Lung (tissue), 12 donors: ENCODE results near the gene C22orf31. TPM values are rescaled to one million over a fixed set of nuclear protein-coding genes. Genes with fewer than 3 reads are reported as not detected.

ENCODE experiments used
- ATAC-seq: fragments of 200-7000 bp; cut with Tn5 transposase; one replicate; pipeline ENCODE4 v1.9.1; 2020; ENCODE audit warnings: moderate number of reproducible peaks; ENCODE audit not compliant: insufficient read depth, low FRiP score
- DNase-seq, 3 donors: peaks; one replicate each; pipeline ENCODE4 v3.0.0-alpha.2; 2013 to 2017
- H3K27ac ChIP-seq, 2 donors: one replicate each; pipeline ENCODE4 v1.5.1; 2013; ENCODE audit warnings: mild to moderate bottlenecking in 2 of 2, moderate library complexity in 2 of 2, control low read depth in 1 of 2, inconsistent platforms in 1 of 2, low read depth in 1 of 2, low read length in 1 of 2
- H3K27me3 ChIP-seq, 3 donors: one replicate each; pipeline ENCODE4 v1.5.1; 2013; ENCODE audit warnings: low read length in 2 of 3; ENCODE audit not compliant: control insufficient read depth in 3 of 3, insufficient read depth in 3 of 3
- H3K36me3 ChIP-seq, 4 donors: one replicate each; pipeline ENCODE4 v1.5.1; 2013; ENCODE audit warnings: low read length in 4 of 4, mild to moderate bottlenecking in 1 of 4, moderate library complexity in 1 of 4; ENCODE audit not compliant: control insufficient read depth in 4 of 4, insufficient read depth in 4 of 4
- H3K4me1 ChIP-seq, 5 donors: one replicate each; pipeline ENCODE4 v1.5.1; 2013; ENCODE audit warnings: low read length in 5 of 5, mild to moderate bottlenecking in 2 of 5, moderate library complexity in 1 of 5; ENCODE audit not compliant: control insufficient read depth in 5 of 5, insufficient read depth in 5 of 5
- H3K4me3 ChIP-seq: one replicate; pipeline ENCODE4 v1.5.1; 2013; ENCODE audit warnings: mild to moderate bottlenecking, control low read depth, moderate library complexity
- H3K9ac ChIP-seq, 2 donors: one replicate each; pipeline ENCODE4 v1.5.1; 2013; ENCODE audit warnings: low read length in 2 of 2, control low read depth in 1 of 2; ENCODE audit not compliant: insufficient read depth in 1 of 2
- H3K9me3 ChIP-seq, 4 donors: one replicate each; pipeline ENCODE4 v1.5.1; 2013; ENCODE audit warnings: low read length in 3 of 4, mild to moderate bottlenecking in 1 of 4, moderate library complexity in 1 of 4; ENCODE audit not compliant: control insufficient read depth in 4 of 4, insufficient read depth in 3 of 4
- WGBS, 2 donors: extraction: QIAGEN DNeasy Blood & Tissue Kit; methylation state at CpG; one replicate each; pipeline ENCODE4 v1.1.7; 2013; 5-methylcytosine and 5-hydroxymethylcytosine counted together
- polyA plus RNA-seq, 2 donors: library from polyadenylated mRNA; stranded (reverse); fragments of 200-250 nt; gene quantifications; one replicate each; pipeline ENCODE4 v1.2.1, GENCODE V29; 2013
- total RNA-seq, 2 donors: library from RNA; depleted of rRNA in 1 of 2; stranded (reverse); fragments of >200 nt in 1 of 2; gene quantifications; one replicate each; pipeline ENCODE4 v1.2.1, GENCODE V29; 2014 to 2021
- TF ChIP-seq, protein P1 (sequence below): IDR thresholded peaks from 2 replicates; pipeline ENCODE4 v1.5.1; 2012; ENCODE audit warnings: mild to moderate bottlenecking; ENCODE audit errors: control extremely low read depth, extremely low read depth
- donor health status: control.
- donor health status: control.
- donor health status: Bipolar disorder and iron deficiency.
- donor health status: healthy.
- donor health status: DM: yes; HTN: yes; CAD: no.

The C22orf31 gene
- total and polyA plus RNA-seq, 4 donors, result 0.07 to 0.30 TPM; not detected in 2

GRCh38 chr22:29031227-29032011 lies 30.2 kb downstream of the C22orf31 start:
- TF ChIP-seq, protein P1, sequence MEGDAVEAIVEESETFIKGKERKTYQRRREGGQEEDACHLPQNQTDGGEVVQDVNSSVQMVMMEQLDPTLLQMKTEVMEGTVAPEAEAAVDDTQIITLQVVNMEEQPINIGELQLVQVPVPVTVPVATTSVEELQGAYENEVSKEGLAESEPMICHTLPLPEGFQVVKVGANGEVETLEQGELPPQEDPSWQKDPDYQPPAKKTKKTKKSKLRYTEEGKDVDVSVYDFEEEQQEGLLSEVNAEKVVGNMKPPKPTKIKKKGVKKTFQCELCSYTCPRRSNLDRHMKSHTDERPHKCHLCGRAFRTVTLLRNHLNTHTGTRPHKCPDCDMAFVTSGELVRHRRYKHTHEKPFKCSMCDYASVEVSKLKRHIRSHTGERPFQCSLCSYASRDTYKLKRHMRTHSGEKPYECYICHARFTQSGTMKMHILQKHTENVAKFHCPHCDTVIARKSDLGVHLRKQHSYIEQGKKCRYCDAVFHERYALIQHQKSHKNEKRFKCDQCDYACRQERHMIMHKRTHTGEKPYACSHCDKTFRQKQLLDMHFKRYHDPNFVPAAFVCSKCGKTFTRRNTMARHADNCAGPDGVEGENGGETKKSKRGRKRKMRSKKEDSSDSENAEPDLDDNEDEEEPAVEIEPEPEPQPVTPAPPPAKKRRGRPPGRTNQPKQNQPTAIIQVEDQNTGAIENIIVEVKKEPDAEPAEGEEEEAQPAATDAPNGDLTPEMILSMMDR, result no peak
- peak; percentile 79 to 86 (median 81) for DNase-seq
- peaks cover 5 to 30% (median 11%) of the 10 kb centered on the region in 5 donors for H3K4me1 ChIP-seq
- peak overlapping the region; percentile 74 to 91 for H3K27ac ChIP-seq
- peak; percentile 73 for ATAC-seq
- H3K36me3 ChIP-seq, result no peaks in the 10 kb centered on the region
- peak overlapping the region in 1 of 2 donors; percentile 26 for H3K9ac ChIP-seq
- no peaks in the 10 kb centered on the region for H3K9me3 ChIP-seq
- H3K4me3 ChIP-seq, result no peak overlapping the region
- H3K27me3 ChIP-seq, result no peaks in the 10 kb centered on the region
- WGBS, 2 donors, result 29 to 43% methylated on average over 18 of the region's 18 CpGs

DNA sequence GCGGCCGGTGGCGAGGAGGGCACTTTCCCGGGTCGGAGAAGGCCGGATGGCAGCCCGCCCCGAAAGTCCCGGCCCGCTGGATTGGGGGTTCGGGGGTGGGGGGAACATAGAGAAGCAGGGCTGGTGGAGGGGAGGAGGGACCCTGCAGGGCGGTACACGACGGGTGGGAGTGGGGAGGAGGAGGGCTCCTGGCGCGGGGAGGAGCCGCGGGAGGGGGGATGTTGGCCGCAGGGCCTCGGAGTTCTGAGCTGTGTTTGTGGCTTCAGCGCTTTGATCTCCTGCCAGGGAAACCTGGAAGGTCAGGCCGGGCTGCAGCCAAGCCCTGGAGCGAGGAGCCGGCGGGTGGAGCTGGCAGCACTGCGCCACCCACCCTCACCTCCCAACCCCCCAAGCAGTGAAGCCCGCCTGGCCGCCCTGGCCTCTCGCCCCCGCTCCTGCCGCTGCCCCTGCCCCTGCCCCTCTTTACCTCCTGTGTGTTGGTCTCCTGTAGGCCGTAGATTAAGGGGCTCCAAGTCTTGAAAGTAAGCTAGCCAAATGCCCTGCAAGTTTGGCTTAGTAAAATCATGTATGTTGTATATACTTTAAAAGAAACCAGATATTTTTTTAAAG lies 30.9 kb downstream of the C22orf31 start:
- TF ChIP-seq, protein P1, result no peak
- DNase-seq (peak; percentile 85 to 95 (median 89)), ATAC-seq (peak; percentile 71)
- H3K9me3 ChIP-seq, result no peaks in the 10 kb centered on the region
- peaks cover 5 to 30% (median 11%) of the 10 kb centered on the region in 5 donors for H3K4me1 ChIP-seq
- H3K4me3 ChIP-seq, result no peak overlapping the region
- no peaks in the 10 kb centered on the region for H3K36me3 ChIP-seq
- peak overlapping the region in 1 of 2 donors; percentile 26 for H3K9ac ChIP-seq
- 3 to 4% methylated on average over 26 to 32 of the region's 32 CpGs for WGBS, 2 donors
- peak overlapping the region; percentile 74 to 91 for H3K27ac ChIP-seq
- no peaks in the 10 kb centered on the region for H3K27me3 ChIP-seq

DNA sequence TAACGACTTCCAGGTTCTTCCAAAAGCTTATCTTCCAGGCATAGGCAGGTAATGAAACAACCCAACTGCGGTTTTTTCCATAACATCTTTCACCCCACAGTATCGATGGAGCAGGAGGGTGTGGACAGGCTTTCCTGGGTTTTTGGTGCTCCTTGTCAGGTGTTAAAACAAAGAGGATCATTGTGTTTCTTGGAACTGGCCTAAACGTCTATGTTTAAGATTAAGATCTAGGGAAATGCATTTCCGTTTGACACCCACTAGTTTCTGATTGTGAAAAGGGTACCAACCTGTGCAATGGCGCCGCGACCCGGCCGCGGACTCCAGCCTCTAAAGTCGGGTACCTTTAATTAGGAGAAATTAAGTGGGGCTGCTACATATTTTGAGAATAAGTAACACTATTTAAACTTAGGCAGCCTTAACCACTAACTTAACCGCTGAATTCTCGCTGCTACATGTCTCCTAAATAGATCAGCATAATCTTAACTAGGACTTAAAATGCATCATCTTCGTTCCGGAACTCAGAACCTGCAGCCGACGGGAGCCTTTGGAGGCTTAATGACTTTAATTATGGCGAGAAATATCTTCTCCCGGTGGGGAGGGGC lies 31.5 kb downstream of the C22orf31 start:
- TF ChIP-seq, protein P1, result no peak
- ATAC-seq, result no peak
- no peak overlapping the region for H3K9ac ChIP-seq

More for the DNA sequence above, 31.5 kb downstream of the C22orf31 start:
- no peaks in the 10 kb centered on the region for H3K36me3 ChIP-seq
- DNase-seq, result peak in 1 of 3 donors; percentile 25
- WGBS, 2 donors, result 17% methylated on average over 20 of the region's 20 CpGs
- no peaks in the 10 kb centered on the region for H3K27me3 ChIP-seq
- H3K4me3 ChIP-seq, result no peak overlapping the region
- peak overlapping the region; percentile 22 to 91 for H3K27ac ChIP-seq
- H3K9me3 ChIP-seq, result no peaks in the 10 kb centered on the region
- peaks cover 5 to 30% (median 11%) of the 10 kb centered on the region in 5 donors for H3K4me1 ChIP-seq
